Stomach (tissue), 4 donors: ENCODE data around the gene PHF1.

ENCODE experiments used
- EP300 ChIP-seq: sonication (generic); formaldehyde crosslinking; IDR thresholded peaks from one replicate; pipeline ENCODE4 v1.6.1; 2017; ENCODE audit warnings: antibody characterized with exemption
- POLR2A ChIP-seq, 4 donors: fragments of 450-650 bp; IDR thresholded peaks; one replicate each; pipeline ENCODE4 v1.6.1; 2016; ENCODE audit warnings: antibody characterized with exemption in 4 of 4, control low read depth in 2 of 4, mild to moderate bottlenecking in 1 of 4, moderate library complexity in 1 of 4
- POLR2AphosphoS5 ChIP-seq, 3 donors: sonication (generic); formaldehyde crosslinking; IDR thresholded peaks; one replicate each; pipeline ENCODE4 v1.6.1; 2016; ENCODE audit warnings: antibody characterized with exemption in 3 of 3
- TF ChIP-seq, protein P1 (sequence below), 7 experiments: fragments of 450-650 bp in 4 of 7; fragments of 200-600 bp in 3 of 7; sonication (generic) in 3 of 7; IDR thresholded peaks; one replicate each; pipeline ENCODE4 v1.5.1; 2016 to 2019; ENCODE audit warnings: antibody characterized with exemption in 7 of 7, control low read depth in 2 of 7, mild to moderate bottlenecking in 1 of 7

DNA sequence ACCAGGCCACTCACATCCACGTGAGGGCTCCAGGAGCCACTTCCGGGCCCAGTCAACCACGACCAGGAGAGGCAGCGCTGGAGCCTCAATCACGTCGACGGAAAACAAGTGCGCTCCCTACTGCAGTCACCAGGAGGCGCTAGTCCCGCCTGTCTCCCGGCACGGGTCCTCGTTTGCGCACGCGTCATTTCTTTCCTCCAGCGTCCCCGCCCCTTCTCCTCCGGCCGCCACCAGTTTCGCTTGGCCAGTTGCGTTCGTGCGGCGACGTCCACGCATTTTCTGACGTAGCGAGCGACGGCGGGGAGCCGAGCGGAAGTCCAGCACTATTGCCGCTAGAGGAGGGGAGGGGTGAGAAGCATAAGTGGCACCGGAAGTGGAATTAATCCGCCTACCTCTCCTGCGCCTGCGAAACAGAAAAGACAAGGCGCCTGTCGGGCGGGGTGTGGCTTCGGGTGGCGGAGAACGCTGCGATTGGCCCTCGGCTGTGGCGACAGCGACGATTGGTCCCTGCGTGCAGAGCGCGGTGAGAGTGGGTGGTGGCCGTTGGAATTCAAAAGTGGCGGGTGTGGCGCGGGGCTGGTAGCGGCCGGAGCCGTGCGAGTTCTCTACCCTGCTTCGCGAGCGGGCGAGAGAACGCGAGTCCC, 19.4 kb upstream of the PHF1 start, which contains the start of gene KIFC1:
- TF ChIP-seq, protein P1, sequence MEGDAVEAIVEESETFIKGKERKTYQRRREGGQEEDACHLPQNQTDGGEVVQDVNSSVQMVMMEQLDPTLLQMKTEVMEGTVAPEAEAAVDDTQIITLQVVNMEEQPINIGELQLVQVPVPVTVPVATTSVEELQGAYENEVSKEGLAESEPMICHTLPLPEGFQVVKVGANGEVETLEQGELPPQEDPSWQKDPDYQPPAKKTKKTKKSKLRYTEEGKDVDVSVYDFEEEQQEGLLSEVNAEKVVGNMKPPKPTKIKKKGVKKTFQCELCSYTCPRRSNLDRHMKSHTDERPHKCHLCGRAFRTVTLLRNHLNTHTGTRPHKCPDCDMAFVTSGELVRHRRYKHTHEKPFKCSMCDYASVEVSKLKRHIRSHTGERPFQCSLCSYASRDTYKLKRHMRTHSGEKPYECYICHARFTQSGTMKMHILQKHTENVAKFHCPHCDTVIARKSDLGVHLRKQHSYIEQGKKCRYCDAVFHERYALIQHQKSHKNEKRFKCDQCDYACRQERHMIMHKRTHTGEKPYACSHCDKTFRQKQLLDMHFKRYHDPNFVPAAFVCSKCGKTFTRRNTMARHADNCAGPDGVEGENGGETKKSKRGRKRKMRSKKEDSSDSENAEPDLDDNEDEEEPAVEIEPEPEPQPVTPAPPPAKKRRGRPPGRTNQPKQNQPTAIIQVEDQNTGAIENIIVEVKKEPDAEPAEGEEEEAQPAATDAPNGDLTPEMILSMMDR (IDR thresholded peaks at IDR 0.05): peak in 6 of 7 experiments; percentile 20 to 99 (median 95)
- TF ChIP-seq POLR2AphosphoS5 (IDR thresholded peaks at IDR 0.05): peak; percentile 44 to 96 (median 94)
- TF ChIP-seq POLR2A (IDR thresholded peaks at IDR 0.05): no peak
- TF ChIP-seq EP300: no peak
